ENCODE data around the gene GABRA5. TPM values are rescaled to one million over a fixed set of nuclear protein-coding genes. Genes with fewer than 3 reads are reported as not detected.

GABRA5 gene
- total and polyA plus RNA-seq, 2 of the 4 experiments (the other 2 are of a cell fraction), result 4.0 to 7.3 TPM

DNA sequence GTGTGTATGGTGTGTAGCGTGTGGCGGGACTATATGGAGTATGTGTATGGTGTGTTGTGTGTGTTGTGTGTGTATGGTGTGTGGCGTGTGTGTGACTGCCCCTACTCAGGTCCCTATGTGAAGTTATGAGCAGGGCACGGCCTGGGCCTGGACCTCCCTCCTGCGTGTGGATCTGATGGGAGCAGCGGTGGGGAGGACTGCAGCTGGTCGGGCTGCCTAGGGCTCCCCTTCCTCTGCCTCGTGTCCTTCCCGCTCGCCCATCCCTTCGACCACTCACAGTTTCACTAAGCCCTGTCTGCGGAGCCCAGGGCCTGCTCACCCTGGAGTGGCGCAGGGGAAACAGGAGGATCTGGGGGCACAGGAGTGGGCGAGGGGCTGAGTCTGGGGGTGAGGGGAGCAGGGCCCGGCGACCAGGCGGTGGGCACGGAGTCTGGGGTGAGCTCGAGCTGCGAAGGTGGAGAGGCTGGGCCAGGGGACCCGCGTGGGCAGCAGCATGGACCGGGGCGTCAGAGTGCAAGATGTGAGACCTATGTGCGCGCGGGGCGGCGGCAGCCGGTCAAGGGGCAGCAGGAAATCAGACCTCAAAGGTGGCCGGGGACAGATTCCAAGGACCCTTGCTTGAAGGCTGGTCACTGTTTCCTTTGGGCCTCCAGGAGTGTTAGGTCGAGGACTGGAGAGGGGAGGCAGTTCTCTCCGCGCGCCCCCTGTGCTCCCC, 26.6 kb downstream of the GABRA5 start:
- H3K4me3 ChIP-seq (ENCODE audit: insufficient read depth, low read depth, low read length), result no peak overlapping the region
- no peak for TF ChIP-seq FOS (IDR thresholded peaks at IDR 0.05; ENCODE audit: low read depth, low read length)
- TF ChIP-seq RAD21 (IDR thresholded peaks at IDR 0.05; ENCODE audit: low read length), result no peak
- TF ChIP-seq, protein P1, sequence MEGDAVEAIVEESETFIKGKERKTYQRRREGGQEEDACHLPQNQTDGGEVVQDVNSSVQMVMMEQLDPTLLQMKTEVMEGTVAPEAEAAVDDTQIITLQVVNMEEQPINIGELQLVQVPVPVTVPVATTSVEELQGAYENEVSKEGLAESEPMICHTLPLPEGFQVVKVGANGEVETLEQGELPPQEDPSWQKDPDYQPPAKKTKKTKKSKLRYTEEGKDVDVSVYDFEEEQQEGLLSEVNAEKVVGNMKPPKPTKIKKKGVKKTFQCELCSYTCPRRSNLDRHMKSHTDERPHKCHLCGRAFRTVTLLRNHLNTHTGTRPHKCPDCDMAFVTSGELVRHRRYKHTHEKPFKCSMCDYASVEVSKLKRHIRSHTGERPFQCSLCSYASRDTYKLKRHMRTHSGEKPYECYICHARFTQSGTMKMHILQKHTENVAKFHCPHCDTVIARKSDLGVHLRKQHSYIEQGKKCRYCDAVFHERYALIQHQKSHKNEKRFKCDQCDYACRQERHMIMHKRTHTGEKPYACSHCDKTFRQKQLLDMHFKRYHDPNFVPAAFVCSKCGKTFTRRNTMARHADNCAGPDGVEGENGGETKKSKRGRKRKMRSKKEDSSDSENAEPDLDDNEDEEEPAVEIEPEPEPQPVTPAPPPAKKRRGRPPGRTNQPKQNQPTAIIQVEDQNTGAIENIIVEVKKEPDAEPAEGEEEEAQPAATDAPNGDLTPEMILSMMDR (conservative IDR thresholded peaks at IDR 0.05; ENCODE audit: low read depth, low read length), result no peak
- no peak overlapping the region for H3K4ac ChIP-seq (ENCODE audit: low read depth, low read length)
- no peak for ATAC-seq (ENCODE audit: low read depth)
- no peak overlapping the region for H2AK9ac ChIP-seq (replicated peaks; ENCODE audit: low read depth, low read length, poor library complexity)
- no peak overlapping the region for H2BK120ac ChIP-seq (ENCODE audit: low read depth, low read length)
- H2BK20ac ChIP-seq (ENCODE audit: low read depth, low read length), result no peak overlapping the region
- in situ Hi-C loops (cut with MboI; ENCODE audit: low sequenced_read_pairs), result loop anchor here (25.0 kb wide), 1 partner anchor 1219 kb away; no protein-coding TSS in a partner anchor
- no peak overlapping the region for H2BK15ac ChIP-seq (ENCODE audit: low read depth, low read length)
- no peak overlapping the region for H2AK5ac ChIP-seq (ENCODE audit: low read depth, low read length)
- H3K4me1 ChIP-seq (ENCODE audit: control insufficient read depth, insufficient read depth, low read length), result no peaks in the 10 kb centered on the region
- H3K9me1 ChIP-seq (ENCODE audit: insufficient read depth, low read length), result no peaks in the 10 kb centered on the region
- H3K4me2 ChIP-seq (ENCODE audit: low read depth, low read length), result no peak overlapping the region
- dilution Hi-C loops (cut with HindIII; ENCODE audit: low sequenced_read_pairs, unreplicated experiment), result no loop called here
- no peak overlapping the region for H4K5ac ChIP-seq (ENCODE audit: low read depth, low read length)
- H3K14ac ChIP-seq (replicated peaks; ENCODE audit: low read depth, low read length), result no peak overlapping the region
- H3K9ac ChIP-seq (ENCODE audit: low read depth, low read length), result no peak overlapping the region
- H3K79me1 ChIP-seq (ENCODE audit: low read depth in 1 of 2, low read length in 2 of 2), result no peaks in the 10 kb centered on the region
- POLR2A ChIA-PET (ENCODE audit: unreplicated experiment), result no interaction called here
- BruUV-seq (replicated peaks), result no TSS peak
- H3K23ac ChIP-seq (ENCODE audit: low read depth, low read length), result no peak overlapping the region
- H4K20me1 ChIP-seq (ENCODE audit: insufficient read depth, low read length), result no peaks in the 10 kb centered on the region
- 81 to 100% methylated on average over 1 to 6 of the region's 35 CpGs for WGBS, 2 experiments (ENCODE audit: extremely low coverage in 2 of 2, insufficient read length in 1 of 2)
- H4K8ac ChIP-seq (ENCODE audit: low read depth in 2 of 2, low read length in 2 of 2), result no peak overlapping the region
- H3K18ac ChIP-seq (ENCODE audit: low read depth, low read length), result no peak overlapping the region
- no peak for DNase-seq
- H3K27me3 ChIP-seq (ENCODE audit: control insufficient read depth, insufficient read depth, low read length), result no peaks in the 10 kb centered on the region
- CTCF ChIA-PET, result no interaction called here
- H4K91ac ChIP-seq (ENCODE audit: insufficient read depth, low read depth, low read length), result no peak overlapping the region
- H3K9me3 ChIP-seq (ENCODE audit: control insufficient read depth, insufficient read depth, low read length), result 0 out of 2 replicates have a peak, but pooled peaks cover 3% of the 10 kb centered on the region
- intact Hi-C loops (cut with micrococcal nuclease), result no loop called here
- H3K36me3 ChIP-seq (ENCODE audit: control insufficient read depth, insufficient read depth, low read length), result no peaks in the 10 kb centered on the region
- H2BK5ac ChIP-seq (ENCODE audit: low read depth, low read length, poor library complexity, severe bottlenecking), result peak overlapping the region; percentile 61
- peak overlapping the region; percentile 44 for H2AFZ ChIP-seq (replicated peaks; ENCODE audit: low read length, poor library complexity)
- no peak overlapping the region for H3K56ac ChIP-seq (ENCODE audit: extremely low read depth, insufficient read depth, low read length)
- no peak overlapping the region for H3K27ac ChIP-seq (ENCODE audit: insufficient read depth, low read length)

All from IMR-90 (cell line).